WTC11 (cell line): ENCODE results near the gene NEURL1B. TPM values are rescaled to one million over a fixed set of nuclear protein-coding genes. Genes with fewer than 3 reads are reported as not detected.
"Not testable (repeated sequence)": the region's sequence is repeated elsewhere in the genome, so short reads cannot be mapped to it uniquely, and the experiment has no call there.

Experiments used
- ATAC-seq: fragments of 200-7000 bp; cut with Tn5 transposase; 2 replicates; pipeline ENCODE4 v1.10.0; 2021; ENCODE audit warnings: mild to moderate bottlenecking, moderate library complexity
- CTCF ChIA-PET: fragments of 300-600 bp; sonication (Branson Sonifier 250); formaldehyde crosslinking; loops from one replicate; lab custom pipeline; 2021; ENCODE audit warnings: antibody characterized with exemption; lab: Charles Lee
- POLR2A ChIA-PET: fragments of 350-600 bp; sonication (Branson Sonifier 250); formaldehyde crosslinking; loops from one replicate; lab custom pipeline; 2021; ENCODE audit warnings: antibody characterized with exemption; lab: Charles Lee
- DNase-seq: peaks from one replicate; pipeline ENCODE4 v3.0.0; 2021; ENCODE audit warnings: low spot score
- H3K27ac Mint-ChIP-seq: 2 replicates; pipeline ENCODE4 v1.8.0; 2021; ENCODE audit warnings: mixed read lengths
- H3K27me3 Mint-ChIP-seq: 2 replicates; pipeline ENCODE4 v1.8.0; 2021; ENCODE audit warnings: low read depth, mild to moderate bottlenecking, moderate library complexity, mixed read lengths
- H3K36me3 Mint-ChIP-seq: 2 replicates; pipeline ENCODE4 v1.8.0; 2021; ENCODE audit warnings: mixed read lengths
- H3K4me1 Mint-ChIP-seq: 2 replicates; pipeline ENCODE4 v1.8.0; 2022; ENCODE audit warnings: mixed read lengths
- H3K4me3 Mint-ChIP-seq: 2 replicates; pipeline ENCODE4 v1.8.0; 2021; ENCODE audit warnings: mild to moderate bottlenecking, moderate library complexity, mixed read lengths
- H3K9me3 Mint-ChIP-seq: 2 replicates; pipeline ENCODE4 v1.8.0; 2021; ENCODE audit warnings: mixed read lengths
- ARID4B ChIP-seq: sonication (generic); formaldehyde crosslinking; IDR thresholded peaks from 2 replicates; pipeline ENCODE4 v1.8.0; 2023; ENCODE audit warnings: missing genetic modification reagents, mild to moderate bottlenecking, borderline replicate concordance
- ATF2 ChIP-seq: sonication (generic); formaldehyde crosslinking; IDR thresholded peaks from 2 replicates; pipeline ENCODE4 v1.8.1; 2022; ENCODE audit warnings: low read depth, missing genetic modification reagents, borderline replicate concordance
- E2F1 ChIP-seq: sonication (generic); formaldehyde crosslinking; IDR thresholded peaks from 2 replicates; pipeline ENCODE4 v1.8.0; 2022; ENCODE audit warnings: mild to moderate bottlenecking, missing genetic modification reagents
- ERG ChIP-seq: fragments of 250-450 bp; sonication (Bioruptor Pico); IDR thresholded peaks from 2 replicates; pipeline ENCODE4 v1.8.0; 2021; ENCODE audit warnings: mild to moderate bottlenecking
- FOXK1 ChIP-seq: sonication (generic); formaldehyde crosslinking; IDR thresholded peaks from 2 replicates; pipeline ENCODE4 v1.8.0; 2022; ENCODE audit warnings: mild to moderate bottlenecking, moderate library complexity, missing genetic modification reagents
- GTF2I ChIP-seq: fragments of 250-450 bp; sonication (Bioruptor Pico); conservative IDR thresholded peaks from 2 replicates; pipeline ENCODE4 v1.4.0; 2021; ENCODE audit warnings: mild to moderate bottlenecking
- IRF1 ChIP-seq: sonication (generic); formaldehyde crosslinking; IDR thresholded peaks from 2 replicates; pipeline ENCODE4 v1.8.0; 2023; ENCODE audit warnings: missing genetic modification reagents
- MYBL2 ChIP-seq: sonication (generic); formaldehyde crosslinking; IDR thresholded peaks from 2 replicates; pipeline ENCODE4 v1.8.1; 2023; ENCODE audit warnings: mild to moderate bottlenecking, moderate library complexity, missing genetic modification reagents
- NFYB ChIP-seq: sonication (generic); formaldehyde crosslinking; conservative IDR thresholded peaks from 2 replicates; pipeline ENCODE4 v1.8.0; 2022; ENCODE audit warnings: low read depth, missing genetic modification reagents
- OVOL2 ChIP-seq: fragments of 250-450 bp; sonication (Bioruptor Pico); IDR thresholded peaks from 2 replicates; pipeline ENCODE4 v1.9.0; 2021; ENCODE audit warnings: mild to moderate bottlenecking, borderline replicate concordance
- PRRX2 ChIP-seq: fragments of 250-450 bp; sonication (Bioruptor Pico); IDR thresholded peaks from 2 replicates; pipeline ENCODE4 v1.8.0; 2021; ENCODE audit warnings: mild to moderate bottlenecking
- TEAD4 ChIP-seq: sonication (generic); formaldehyde crosslinking; IDR thresholded peaks from 2 replicates; pipeline ENCODE4 v1.8.0; 2022; ENCODE audit warnings: mild to moderate bottlenecking, missing genetic modification reagents
- ZBTB43 ChIP-seq: sonication (generic); formaldehyde crosslinking; IDR thresholded peaks from 2 replicates; pipeline ENCODE4 v1.8.1; 2023; ENCODE audit warnings: mild to moderate bottlenecking, missing genetic modification reagents
- total RNA-seq: library from RNA; stranded (reverse); gene quantifications from 3 replicates; pipeline ENCODE4 v1.2.3, GENCODE V29; 2021

NEURL1B gene
- total RNA-seq, 1 experiment from 2014 or later, result 9.8 TPM

GRCh38 chr5:172648755-172649154 is 7.7 kb downstream of the NEURL1B start (continued):
- TF ChIP-seq ARID4B (CRISPR knock-in tag), result no peak
- no peak for TF ChIP-seq TEAD4

GRCh38 chr5:172656496-172656895 is 15.4 kb downstream of the NEURL1B start:
- H3K27ac Mint-ChIP-seq, DNase-seq, POLR2A ChIA-PET, ATAC-seq, H3K4me1 Mint-ChIP-seq, H3K4me3 Mint-ChIP-seq: not testable (repeated sequence)
- Mint-ChIP-seq H3K36me3 (peaks cover 21% of the 10 kb centered on the region), H3K9me3 (peaks cover 33% of the 10 kb centered on the region), H3K27me3 (peaks cover 20% of the 10 kb centered on the region)
- CTCF ChIA-PET, result interaction anchor here (1.4 kb wide), 1 partner anchor 10 kb away, joined by 4 read pairs; no protein-coding TSS in a partner anchor

GRCh38 chr5:172657524-172658233 is 16.6 kb downstream of the NEURL1B start:
- Mint-ChIP-seq H3K36me3 (peaks cover 21% of the 10 kb centered on the region), H3K9me3 (peaks cover 33% of the 10 kb centered on the region), H3K27me3 (peaks cover 20% of the 10 kb centered on the region)
- ATAC-seq, H3K27ac Mint-ChIP-seq, H3K4me3 Mint-ChIP-seq, H3K4me1 Mint-ChIP-seq, DNase-seq, POLR2A ChIA-PET: not testable (repeated sequence)
- CTCF ChIA-PET, result interaction anchor here (1.9 kb wide), 1 partner anchor 11 kb away, joined by 6 read pairs; no protein-coding TSS in a partner anchor

- Mint-ChIP-seq H3K4me1 (peaks cover 9% of the 10 kb centered on the region; the same call in 1 of the 2 replicates), H3K27ac (no peak overlapping the region), H3K36me3 (peaks cover 21% of the 10 kb centered on the region)
Measured at GRCh38 chr5:172658391-172658790, 17.3 kb downstream of the NEURL1B start.

GRCh38 chr5:172658961-172659501 is 18.0 kb downstream of the NEURL1B start:
- Mint-ChIP-seq H3K4me1 (peaks cover 9% of the 10 kb centered on the region), H3K4me3 (no peak overlapping the region), H3K27me3 (peaks cover 20% of the 10 kb centered on the region), H3K36me3 (peaks cover 21% of the 10 kb centered on the region), H3K27ac (no peak overlapping the region), H3K9me3 (peaks cover 29% of the 10 kb centered on the region)
- ChIA-PET POLR2A (interaction anchor here (1.6 kb wide), 1 partner anchor 73 kb away, joined by 4 read pairs; no protein-coding TSS in a partner anchor), CTCF (interaction anchor here (0.6 to 1.9 kb wide), 7 partner anchors 11 to 207 kb away, joined by 3 to 6 read pairs (median 3); partner anchors contain the start of gene NEURL1B)
- DNase-seq, result no peak
- ATAC-seq, result no peak
- TF ChIP-seq OVOL2 (no peak), FOXK1 (CRISPR knock-in tag) (no peak), GTF2I (no peak), ERG (no peak), MYBL2 (no peak), E2F1 (CRISPR knock-in tag) (no peak), IRF1 (CRISPR knock-in tag) (no peak), ATF2 (no peak), PRRX2 (CRISPR knock-in tag) (no peak), ZBTB43 (CRISPR knock-in tag) (no peak)

More at GRCh38 chr5:172658391-172658790, 17.3 kb downstream of the NEURL1B start:
- H3K27me3 Mint-ChIP-seq, result peaks cover 20% of the 10 kb centered on the region
- no peak for TF ChIP-seq NFYB (CRISPR knock-in tag)
- H3K9me3 Mint-ChIP-seq, result peaks cover 33% of the 10 kb centered on the region
- ATAC-seq (no peak), DNase-seq (no peak)
- POLR2A ChIA-PET, result no interaction called here
- CTCF ChIA-PET, result interaction anchor here (0.6 to 1.9 kb wide), 2 partner anchors 11 to 49 kb away, joined by 3 to 6 read pairs; no protein-coding TSS in a partner anchor
- no peak overlapping the region for H3K4me3 Mint-ChIP-seq
